Parathyroid adenoma (tissue), 2 donors: ENCODE data around the gene CNOT1.
"Not testable (repeated sequence)": the region's sequence is repeated elsewhere in the genome, so short reads cannot be mapped to it uniquely, and the experiment has no call there.

Experiments used
- H2AFZ ChIP-seq: fragments of 300-600 bp; sonication (generic); one replicate; pipeline ENCODE4 v1.7.0; 2017; ENCODE audit warnings: antibody characterized with exemption, mild to moderate bottlenecking
- H3K27ac ChIP-seq: fragments of 300-600 bp; sonication (generic); one replicate; pipeline ENCODE4 v1.7.0; 2017
- H3K27me3 ChIP-seq: fragments of 300-600 bp; sonication (generic); one replicate; pipeline ENCODE4 v1.7.0; 2017; ENCODE audit warnings: low read length; ENCODE audit not compliant: control insufficient read depth, insufficient read depth
- H3K36me3 ChIP-seq: fragments of 300-600 bp; sonication (generic); one replicate; pipeline ENCODE4 v1.7.0; 2017; ENCODE audit warnings: low read length; ENCODE audit not compliant: control insufficient read depth, insufficient read depth
- H3K4me1 ChIP-seq: fragments of 300-600 bp; sonication (generic); one replicate; pipeline ENCODE4 v1.7.0; 2017; ENCODE audit warnings: control low read depth
- H3K4me2 ChIP-seq: fragments of 300-600 bp; sonication (generic); one replicate; pipeline ENCODE4 v1.7.0; 2017; ENCODE audit warnings: low read length
- H3K4me3 ChIP-seq: fragments of 300-600 bp; sonication (generic); one replicate; pipeline ENCODE4 v1.7.0; 2017; ENCODE audit warnings: low read depth, low read length
- H3K79me2 ChIP-seq: fragments of 300-600 bp; sonication (generic); one replicate; pipeline ENCODE4 v1.7.0; 2017; ENCODE audit warnings: control low read depth
- H3K9ac ChIP-seq: fragments of 300-600 bp; sonication (generic); one replicate; pipeline ENCODE4 v1.7.0; 2017; ENCODE audit warnings: mild to moderate bottlenecking
- H3K9me3 ChIP-seq: fragments of 300-600 bp; sonication (generic); one replicate; pipeline ENCODE4 v1.7.0; 2017; ENCODE audit warnings: low read length; ENCODE audit not compliant: control insufficient read depth
- TF ChIP-seq, protein P1 (sequence below): fragments of 300-600 bp; sonication (generic); IDR thresholded peaks from one replicate; pipeline ENCODE4 v1.7.0; 2017; ENCODE audit warnings: antibody characterized with exemption, mild to moderate bottlenecking
- donor health status: primary hyperparathyroidism.

The CNOT1 gene

DNA sequence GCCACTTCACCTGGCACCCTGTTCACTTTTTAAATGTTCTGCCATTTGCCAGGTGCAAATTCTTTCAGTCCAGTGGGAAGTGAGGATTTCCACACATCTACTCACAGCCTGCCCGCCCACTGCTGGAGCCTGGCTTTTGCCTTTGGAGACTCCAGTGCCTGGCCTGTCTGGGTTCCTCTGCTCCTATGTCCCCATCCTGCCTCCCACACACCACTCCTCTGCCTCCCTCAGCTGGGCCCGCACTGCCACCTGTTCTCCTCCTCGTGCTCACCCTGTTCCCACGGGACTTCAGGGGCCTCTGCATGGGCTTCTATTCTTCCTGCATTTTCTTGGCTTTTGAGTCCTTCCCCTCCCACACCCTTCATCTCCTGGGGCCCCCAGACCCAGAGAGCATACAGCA, 137.6 kb downstream of the CNOT1 start:
- peaks cover 7% of the 10 kb centered on the region for H3K4me1 ChIP-seq
- no peak overlapping the region for H2AFZ ChIP-seq
- TF ChIP-seq, protein P1, sequence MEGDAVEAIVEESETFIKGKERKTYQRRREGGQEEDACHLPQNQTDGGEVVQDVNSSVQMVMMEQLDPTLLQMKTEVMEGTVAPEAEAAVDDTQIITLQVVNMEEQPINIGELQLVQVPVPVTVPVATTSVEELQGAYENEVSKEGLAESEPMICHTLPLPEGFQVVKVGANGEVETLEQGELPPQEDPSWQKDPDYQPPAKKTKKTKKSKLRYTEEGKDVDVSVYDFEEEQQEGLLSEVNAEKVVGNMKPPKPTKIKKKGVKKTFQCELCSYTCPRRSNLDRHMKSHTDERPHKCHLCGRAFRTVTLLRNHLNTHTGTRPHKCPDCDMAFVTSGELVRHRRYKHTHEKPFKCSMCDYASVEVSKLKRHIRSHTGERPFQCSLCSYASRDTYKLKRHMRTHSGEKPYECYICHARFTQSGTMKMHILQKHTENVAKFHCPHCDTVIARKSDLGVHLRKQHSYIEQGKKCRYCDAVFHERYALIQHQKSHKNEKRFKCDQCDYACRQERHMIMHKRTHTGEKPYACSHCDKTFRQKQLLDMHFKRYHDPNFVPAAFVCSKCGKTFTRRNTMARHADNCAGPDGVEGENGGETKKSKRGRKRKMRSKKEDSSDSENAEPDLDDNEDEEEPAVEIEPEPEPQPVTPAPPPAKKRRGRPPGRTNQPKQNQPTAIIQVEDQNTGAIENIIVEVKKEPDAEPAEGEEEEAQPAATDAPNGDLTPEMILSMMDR, result no peak
- H3K9ac ChIP-seq, result no peak overlapping the region
- H3K27me3 ChIP-seq, result no peaks in the 10 kb centered on the region
- H3K4me2 ChIP-seq, result no peak overlapping the region
- H3K27ac ChIP-seq, result no peak overlapping the region
- H3K4me3 ChIP-seq, result no peak overlapping the region
- no peaks in the 10 kb centered on the region for H3K79me2 ChIP-seq
- H3K36me3 ChIP-seq, result no peaks in the 10 kb centered on the region
- H3K9me3 ChIP-seq, result no peaks in the 10 kb centered on the region

DNA sequence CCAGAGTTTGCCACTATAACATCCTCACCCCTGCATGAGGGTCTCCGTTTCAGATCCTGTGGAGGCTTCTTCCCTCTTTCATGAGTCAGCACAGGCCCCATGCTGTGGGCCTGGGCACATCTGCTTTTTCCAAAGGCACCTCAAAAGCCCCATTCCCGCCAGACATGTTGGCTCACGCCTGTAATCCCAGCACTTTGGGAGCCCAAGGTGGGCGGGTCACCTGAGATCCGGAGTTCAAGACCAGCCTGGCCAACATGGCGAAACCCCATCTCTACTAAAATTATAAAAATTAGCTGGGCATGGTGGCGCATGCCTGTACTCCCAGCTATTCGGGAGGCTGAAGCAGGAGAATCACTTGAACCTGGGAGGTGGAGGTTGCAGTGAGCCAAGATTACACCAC, 139.1 kb downstream of the CNOT1 start:
- not testable (repeated sequence) for H3K4me2 ChIP-seq, H3K79me2 ChIP-seq, H3K27ac ChIP-seq, H3K4me3 ChIP-seq, H3K9me3 ChIP-seq, H3K36me3 ChIP-seq, H3K9ac ChIP-seq, H3K4me1 ChIP-seq, H3K27me3 ChIP-seq, H2AFZ ChIP-seq

DNA sequence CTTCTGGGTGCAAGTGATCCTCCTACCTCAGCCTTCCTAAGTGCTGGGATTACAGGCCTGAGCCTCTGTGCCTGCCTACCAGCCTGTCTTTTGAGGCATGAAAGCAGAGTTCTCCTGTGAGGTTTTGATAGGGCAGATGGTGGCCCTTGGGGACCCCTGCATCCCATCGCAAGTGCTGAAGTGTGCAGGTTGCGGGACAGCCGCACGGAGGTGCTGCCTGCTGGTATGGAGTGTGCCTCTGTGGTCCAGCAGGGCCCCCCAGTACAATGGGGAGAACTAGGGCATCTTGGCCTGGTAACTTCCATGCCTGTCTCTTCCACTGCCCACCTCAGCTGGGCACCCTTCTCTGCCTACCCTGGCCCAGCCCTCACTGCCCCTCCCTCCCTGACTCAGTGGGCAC, 139.6 kb downstream of the CNOT1 start:
- Histone ChIP-seq H3K9ac (no peak overlapping the region), H3K79me2 (no peaks in the 10 kb centered on the region), H3K4me3 (no peak overlapping the region), H3K9me3 (no peaks in the 10 kb centered on the region), H3K4me2 (no peak overlapping the region), H3K27me3 (no peaks in the 10 kb centered on the region), H3K27ac (no peak overlapping the region), H3K4me1 (peaks cover 4% of the 10 kb centered on the region), H3K36me3 (no peaks in the 10 kb centered on the region), H2AFZ (no peak overlapping the region)
- TF ChIP-seq, protein P1, result no peak

DNA sequence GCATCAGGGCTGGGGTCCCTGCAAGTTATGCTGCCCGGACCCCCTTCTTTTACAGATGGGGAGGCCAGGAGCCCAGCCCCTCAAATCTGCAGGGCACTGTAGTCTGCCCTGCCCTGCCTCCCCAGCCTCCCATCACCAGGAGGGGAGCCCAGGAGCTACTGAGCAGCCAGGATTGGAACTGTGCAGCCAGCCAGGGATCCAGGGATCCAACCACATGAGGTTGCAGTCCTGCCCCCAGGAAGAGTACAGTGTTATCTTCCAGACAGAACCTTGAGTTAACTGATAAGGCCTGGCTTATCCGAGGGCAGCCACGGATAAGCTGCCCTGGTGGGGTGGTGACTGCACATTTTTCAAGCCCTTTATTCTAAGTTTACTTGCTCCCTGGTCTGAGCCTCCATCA, 141.1 kb downstream of the CNOT1 start:
- Histone ChIP-seq H3K27ac (no peak overlapping the region), H3K79me2 (no peaks in the 10 kb centered on the region), H3K4me3 (no peak overlapping the region), H3K27me3 (no peaks in the 10 kb centered on the region), H3K36me3 (no peaks in the 10 kb centered on the region), H3K9ac (no peak overlapping the region), H2AFZ (no peak overlapping the region), H3K4me2 (no peak overlapping the region), H3K9me3 (no peaks in the 10 kb centered on the region), H3K4me1 (no peaks in the 10 kb centered on the region)
- TF ChIP-seq, protein P1, result no peak

DNA sequence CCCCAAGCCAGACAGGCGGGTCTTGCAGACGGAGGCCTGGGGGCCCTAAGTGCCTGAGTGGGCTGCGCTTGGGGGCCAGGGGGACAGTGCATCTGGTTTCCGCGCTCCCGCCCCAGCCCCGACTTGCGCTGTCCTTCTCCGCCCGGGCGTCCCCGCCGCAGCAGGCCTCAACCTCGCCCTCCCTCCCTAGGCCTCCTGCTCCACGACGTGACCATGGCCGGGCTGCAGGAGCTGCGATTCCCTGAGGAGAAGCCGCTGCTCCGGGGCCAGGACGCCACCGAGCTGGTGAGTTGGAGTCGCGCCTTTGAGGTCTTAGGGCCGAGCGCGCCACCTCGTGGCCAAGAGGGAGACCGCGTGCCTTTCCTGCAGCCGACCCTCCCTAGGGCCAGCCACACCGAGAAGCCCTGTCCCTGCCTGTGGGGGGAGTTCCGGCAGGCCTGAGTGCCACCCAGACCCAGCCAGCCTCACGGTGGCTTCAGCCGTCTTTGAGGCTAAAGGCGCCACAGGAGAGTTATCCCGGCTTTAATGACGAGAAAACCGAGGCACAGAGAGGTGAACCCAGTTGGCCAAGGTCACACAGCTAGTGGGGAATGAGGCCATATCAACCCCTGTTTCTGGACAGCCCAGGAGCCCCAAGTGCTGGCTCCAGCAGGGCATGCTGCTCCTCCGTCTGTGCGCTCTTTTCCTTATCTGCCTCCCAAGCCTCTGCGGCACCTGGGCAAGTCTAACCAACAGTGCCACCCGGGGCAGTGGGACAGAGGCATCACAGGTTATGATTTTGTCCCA, 141.9 kb downstream of the CNOT1 start:
- H3K27me3 ChIP-seq, result no peaks in the 10 kb centered on the region
- H3K27ac ChIP-seq, result no peak overlapping the region
- no peaks in the 10 kb centered on the region for H3K4me1 ChIP-seq
- H3K9me3 ChIP-seq, result no peaks in the 10 kb centered on the region
- peak overlapping the region; percentile 29 for H3K4me2 ChIP-seq
- H3K79me2 ChIP-seq, result no peaks in the 10 kb centered on the region
- H3K9ac ChIP-seq, result no peak overlapping the region
- H3K4me3 ChIP-seq, result no peak overlapping the region
- TF ChIP-seq, protein P1, result peak; percentile 93
- no peaks in the 10 kb centered on the region for H3K36me3 ChIP-seq
- peak overlapping the region; percentile 86 for H2AFZ ChIP-seq
